Stomach (tissue), 4 donors: ENCODE measurements around the gene SCAF8.

Experiments used
- EP300 ChIP-seq: sonication (generic); formaldehyde crosslinking; IDR thresholded peaks from one replicate; pipeline ENCODE4 v1.6.1; 2017; ENCODE audit warnings: antibody characterized with exemption
- POLR2AphosphoS5 ChIP-seq, 3 donors: sonication (generic); formaldehyde crosslinking; IDR thresholded peaks; one replicate each; pipeline ENCODE4 v1.6.1; 2016; ENCODE audit warnings: antibody characterized with exemption in 3 of 3
- TF ChIP-seq, protein P1 (sequence below), 7 experiments: fragments of 450-650 bp in 4 of 7; fragments of 200-600 bp in 3 of 7; sonication (generic) in 3 of 7; IDR thresholded peaks; one replicate each; pipeline ENCODE4 v1.5.1; 2016 to 2019; ENCODE audit warnings: antibody characterized with exemption in 7 of 7, control low read depth in 2 of 7, mild to moderate bottlenecking in 1 of 7

DNA sequence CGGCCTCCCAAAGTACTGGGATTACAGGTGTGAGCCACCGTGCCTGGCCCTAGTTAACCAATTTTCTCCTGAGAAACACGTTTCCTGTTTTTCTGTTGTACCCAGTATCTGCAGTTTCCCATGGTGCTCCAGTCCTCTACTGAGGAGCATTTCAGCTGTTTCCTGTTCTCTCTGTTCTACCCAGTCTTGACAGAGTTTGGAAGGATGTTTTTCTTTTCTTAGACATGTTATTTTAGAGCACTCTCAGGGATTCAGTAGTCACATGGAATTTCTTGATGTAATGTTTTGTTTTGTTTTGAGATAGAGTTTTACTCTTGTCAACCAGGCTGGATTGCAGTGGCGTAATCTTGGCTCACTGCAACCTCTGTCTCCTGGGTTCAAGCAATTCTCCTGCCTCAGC, 132.1 kb downstream of the SCAF8 start:
- TF ChIP-seq POLR2AphosphoS5 (IDR thresholded peaks at IDR 0.05) (no peak), EP300 (no peak)
- TF ChIP-seq, protein P1, sequence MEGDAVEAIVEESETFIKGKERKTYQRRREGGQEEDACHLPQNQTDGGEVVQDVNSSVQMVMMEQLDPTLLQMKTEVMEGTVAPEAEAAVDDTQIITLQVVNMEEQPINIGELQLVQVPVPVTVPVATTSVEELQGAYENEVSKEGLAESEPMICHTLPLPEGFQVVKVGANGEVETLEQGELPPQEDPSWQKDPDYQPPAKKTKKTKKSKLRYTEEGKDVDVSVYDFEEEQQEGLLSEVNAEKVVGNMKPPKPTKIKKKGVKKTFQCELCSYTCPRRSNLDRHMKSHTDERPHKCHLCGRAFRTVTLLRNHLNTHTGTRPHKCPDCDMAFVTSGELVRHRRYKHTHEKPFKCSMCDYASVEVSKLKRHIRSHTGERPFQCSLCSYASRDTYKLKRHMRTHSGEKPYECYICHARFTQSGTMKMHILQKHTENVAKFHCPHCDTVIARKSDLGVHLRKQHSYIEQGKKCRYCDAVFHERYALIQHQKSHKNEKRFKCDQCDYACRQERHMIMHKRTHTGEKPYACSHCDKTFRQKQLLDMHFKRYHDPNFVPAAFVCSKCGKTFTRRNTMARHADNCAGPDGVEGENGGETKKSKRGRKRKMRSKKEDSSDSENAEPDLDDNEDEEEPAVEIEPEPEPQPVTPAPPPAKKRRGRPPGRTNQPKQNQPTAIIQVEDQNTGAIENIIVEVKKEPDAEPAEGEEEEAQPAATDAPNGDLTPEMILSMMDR (IDR thresholded peaks at IDR 0.05), result no peak
